ENCODE data around the gene NDOR1.

DNA sequence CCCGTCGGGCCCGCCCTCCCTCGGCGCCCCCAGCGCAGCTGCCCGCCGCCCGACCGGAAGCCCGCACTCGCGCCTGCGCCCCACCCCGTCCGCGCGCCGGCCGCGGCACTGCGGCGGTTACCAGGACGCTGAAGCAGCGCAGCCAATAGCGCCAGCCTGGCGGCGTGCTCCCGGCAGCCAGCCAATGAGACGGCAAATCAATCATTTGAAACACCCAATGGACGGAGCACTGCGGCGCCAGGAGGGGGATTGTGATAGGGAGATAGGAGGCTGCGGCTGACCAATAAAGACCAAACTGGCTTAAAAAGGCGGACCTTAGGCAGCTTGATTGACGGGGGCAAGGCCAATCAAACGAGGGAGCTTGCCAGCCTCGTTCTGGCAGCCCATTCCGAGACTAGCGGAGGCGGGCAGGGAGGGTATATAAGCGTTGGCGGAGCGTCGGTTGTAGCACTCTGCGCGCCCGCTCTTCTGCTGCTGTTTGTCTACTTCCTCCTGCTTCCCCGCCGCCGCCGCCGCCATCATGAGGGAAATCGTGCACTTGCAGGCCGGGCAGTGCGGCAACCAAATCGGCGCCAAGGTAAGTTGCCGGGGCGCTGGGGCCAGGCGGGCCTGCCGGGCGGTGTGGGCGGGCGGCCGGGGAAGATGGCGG is 35.5 kb downstream of the NDOR1 start, which contains the start of gene TUBB4B:
- TF ChIP-seq, protein P1, sequence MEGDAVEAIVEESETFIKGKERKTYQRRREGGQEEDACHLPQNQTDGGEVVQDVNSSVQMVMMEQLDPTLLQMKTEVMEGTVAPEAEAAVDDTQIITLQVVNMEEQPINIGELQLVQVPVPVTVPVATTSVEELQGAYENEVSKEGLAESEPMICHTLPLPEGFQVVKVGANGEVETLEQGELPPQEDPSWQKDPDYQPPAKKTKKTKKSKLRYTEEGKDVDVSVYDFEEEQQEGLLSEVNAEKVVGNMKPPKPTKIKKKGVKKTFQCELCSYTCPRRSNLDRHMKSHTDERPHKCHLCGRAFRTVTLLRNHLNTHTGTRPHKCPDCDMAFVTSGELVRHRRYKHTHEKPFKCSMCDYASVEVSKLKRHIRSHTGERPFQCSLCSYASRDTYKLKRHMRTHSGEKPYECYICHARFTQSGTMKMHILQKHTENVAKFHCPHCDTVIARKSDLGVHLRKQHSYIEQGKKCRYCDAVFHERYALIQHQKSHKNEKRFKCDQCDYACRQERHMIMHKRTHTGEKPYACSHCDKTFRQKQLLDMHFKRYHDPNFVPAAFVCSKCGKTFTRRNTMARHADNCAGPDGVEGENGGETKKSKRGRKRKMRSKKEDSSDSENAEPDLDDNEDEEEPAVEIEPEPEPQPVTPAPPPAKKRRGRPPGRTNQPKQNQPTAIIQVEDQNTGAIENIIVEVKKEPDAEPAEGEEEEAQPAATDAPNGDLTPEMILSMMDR (IDR thresholded peaks at IDR 0.05; ENCODE audit: low read depth, low read length, poor library complexity, severe bottlenecking), result no peak
- TF ChIP-seq EZH2phosphoT487 (IDR thresholded peaks at IDR 0.05; ENCODE audit: borderline replicate concordance, low read length), result no peak
